GM12875 (cell line): ENCODE measurements around the gene EPB41L4A.
"Not testable (repeated sequence)": the region's sequence is repeated elsewhere in the genome, so short reads cannot be mapped to it uniquely, and the experiment has no call there.

Experiments used
- H3K4me3 ChIP-seq: one replicate; pipeline ENCODE4 v1.5.1; 2011; ENCODE audit warnings: low read depth, low read length, control low read depth
- CTCF ChIP-seq: IDR thresholded peaks from 2 replicates; pipeline ENCODE4 v1.5.1; 2011; ENCODE audit warnings: low read depth, mild to moderate bottlenecking, control low read depth, inconsistent platforms, low read length, moderate library complexity, borderline replicate concordance; ENCODE audit not compliant: insufficient read depth

The EPB41L4A gene

GRCh38 chr5:112419164-112419985, at the start of gene EPB41L4A:
TSS of gene EPB41L4A (minus strand) at chr5:112419277. CDS start at chr5:112419039, 238 bp downstream.
- TF ChIP-seq CTCF, result no peak
- peak within 1 kb of the TSS; percentile 55 for H3K4me3 ChIP-seq

GRCh38 chr5:112467485-112467884, 48.4 kb upstream of the EPB41L4A start:
- no peak overlapping the region for H3K4me3 ChIP-seq
- no peak for TF ChIP-seq CTCF

DNA sequence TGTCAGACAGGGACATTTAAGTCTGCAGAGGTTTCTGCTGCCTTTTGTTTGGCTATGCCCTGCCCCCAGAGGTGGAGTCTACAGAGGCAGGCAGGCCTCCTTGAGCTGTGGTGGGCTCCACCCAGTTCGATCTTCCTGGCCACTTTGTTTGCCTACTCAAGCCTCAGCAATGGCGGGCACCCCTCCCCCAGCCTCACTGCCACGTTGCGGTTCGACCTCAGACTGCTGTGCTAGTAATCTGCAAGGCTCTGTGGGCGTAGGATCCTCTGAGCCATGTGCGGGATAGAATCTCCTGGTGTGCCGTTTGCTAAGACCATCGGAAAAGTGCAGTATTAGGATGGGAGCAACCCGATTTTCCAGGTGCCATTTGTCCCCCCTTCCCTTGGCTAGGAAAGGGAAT, 47.2 kb upstream of the EPB41L4A start:
- not testable (repeated sequence) for H3K4me3 ChIP-seq

DNA sequence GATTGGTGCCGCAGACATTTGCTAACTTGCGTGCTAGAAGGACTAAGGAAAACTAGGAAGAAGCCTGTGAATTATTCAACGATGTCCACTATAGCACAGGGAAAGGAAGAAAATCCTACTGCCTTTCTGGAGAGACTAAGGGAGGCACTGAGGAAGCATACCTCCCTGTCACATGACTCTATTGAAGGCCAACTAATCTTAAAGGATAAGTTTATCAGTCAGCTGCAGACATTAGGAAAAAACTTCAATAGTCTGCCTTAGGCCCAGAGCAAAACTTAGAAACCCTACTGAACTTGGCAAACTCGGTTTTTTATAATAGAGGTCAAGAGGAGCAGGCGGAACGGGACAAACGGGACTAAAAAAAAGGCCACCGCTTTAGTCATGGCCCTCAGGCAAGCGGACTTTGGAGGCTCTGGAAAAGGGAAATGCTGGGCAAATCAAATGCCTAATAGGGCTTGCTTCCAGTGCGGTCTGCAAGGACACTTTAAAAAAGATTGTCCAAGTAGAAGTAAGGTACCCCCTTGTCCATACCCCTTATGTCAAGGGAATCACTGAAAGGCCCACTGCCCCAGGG, 28.2 kb upstream of the EPB41L4A start:
- not testable (repeated sequence) for H3K4me3 ChIP-seq

DNA sequence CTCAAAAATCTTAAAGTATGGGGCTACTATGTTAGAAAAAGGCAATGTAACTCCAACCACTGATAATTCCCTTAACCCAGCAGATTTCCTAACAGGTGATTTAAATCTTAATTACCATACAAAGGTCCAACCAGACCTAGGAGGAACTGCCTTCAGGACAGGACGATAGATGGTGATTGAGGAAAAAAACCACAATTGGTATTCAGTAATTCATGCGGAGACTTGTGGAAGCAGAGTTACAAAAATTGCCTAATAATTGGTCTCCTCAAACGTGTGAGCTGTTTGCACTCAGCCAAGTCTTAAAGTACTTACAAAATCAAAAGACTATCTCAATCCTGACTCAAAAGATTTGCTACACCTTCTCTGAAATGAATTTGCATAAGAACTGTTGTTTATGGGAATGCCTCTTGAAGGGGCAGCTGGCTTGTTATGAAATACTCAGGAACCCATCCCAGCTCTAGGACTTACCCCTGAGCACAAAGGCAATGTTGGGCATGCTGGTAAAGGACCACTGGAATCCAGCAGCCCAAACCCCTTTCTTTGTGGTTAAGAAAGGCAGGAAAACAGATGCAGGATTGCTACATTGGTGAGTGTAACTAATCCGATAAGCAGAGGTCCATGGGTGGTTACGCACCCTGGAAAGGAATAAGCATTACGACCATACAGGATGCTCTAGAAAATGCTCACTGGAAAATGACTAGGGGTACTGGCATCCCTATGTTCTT, 26.7 kb upstream of the EPB41L4A start:
- no peak overlapping the region for H3K4me3 ChIP-seq
- TF ChIP-seq CTCF, result no peak

- not testable (repeated sequence) for H3K4me3 ChIP-seq
These were observed 24.9 kb upstream of the EPB41L4A start for GRCh38 chr5:112443932-112444331.

DNA sequence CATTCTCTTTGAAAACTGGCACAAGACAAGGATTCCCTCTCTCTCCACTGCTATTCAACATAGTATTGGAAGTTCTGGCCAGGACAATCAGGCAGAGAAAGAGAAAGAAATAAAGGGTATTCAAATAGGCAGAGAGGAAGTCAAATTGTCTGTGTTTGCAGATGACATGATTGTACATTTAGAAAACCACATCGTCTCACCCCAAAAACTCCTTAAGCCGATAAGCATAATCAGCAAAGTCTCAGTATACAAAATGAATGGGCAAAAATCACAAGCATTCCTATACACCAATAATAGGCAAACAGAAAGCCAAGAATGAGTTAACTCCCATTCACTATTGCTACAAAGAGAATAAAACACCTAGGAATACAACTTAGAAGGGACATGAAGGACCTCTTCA, 21.0 kb upstream of the EPB41L4A start:
- TF ChIP-seq CTCF, result no peak
- no peak overlapping the region for H3K4me3 ChIP-seq

DNA sequence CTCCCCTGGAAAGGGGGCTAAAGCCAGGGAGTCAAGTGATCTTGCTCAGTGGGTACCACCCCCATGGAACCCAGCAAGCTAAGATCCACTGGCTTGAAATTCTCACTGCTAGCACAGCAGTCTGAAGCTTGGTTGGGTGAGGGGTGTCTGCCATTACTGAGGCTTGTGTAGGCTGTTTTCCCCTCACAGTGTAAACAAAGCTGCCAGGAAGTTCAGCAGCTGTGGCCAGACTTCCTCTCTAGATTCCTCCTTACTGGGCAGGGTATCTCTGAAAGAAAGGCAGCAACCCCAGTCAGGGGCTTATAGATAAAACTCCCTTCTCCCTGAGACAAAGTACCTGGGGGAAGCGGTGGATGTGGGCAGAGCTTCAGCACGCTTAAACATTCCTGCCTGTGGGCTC, 17.1 kb upstream of the EPB41L4A start:
- TF ChIP-seq CTCF, result no peak
- H3K4me3 ChIP-seq, result no peak overlapping the region
